Measurements from ENCODE around the gene DMXL1.

DMXL1 gene

GRCh38 chr5:119070828-119071560, at the start of gene DMXL1:
TSS of gene DMXL1 (plus strand) at chr5:119071087. CDS start at chr5:119071570, 483 bp downstream.
- TF ChIP-seq CTCF (conservative IDR thresholded peaks at IDR 0.05; ENCODE audit: low read depth, low read length), result no peak
- peak within 1 kb of the TSS; percentile 90 for H3K4me3 ChIP-seq (ENCODE audit: low read length)
- peak; percentile 98 for DNase-seq (ENCODE audit: low read depth)

GRCh38 chr5:119021149-119021732, 49.6 kb upstream of the DMXL1 start:
- TF ChIP-seq CTCF (conservative IDR thresholded peaks at IDR 0.05; ENCODE audit: low read depth, low read length), result no peak

GRCh38 chr5:119022017-119022745, 48.7 kb upstream of the DMXL1 start:
- peak; percentile 59 for TF ChIP-seq CTCF (conservative IDR thresholded peaks at IDR 0.05; ENCODE audit: low read depth, low read length)
- H3K4me3 ChIP-seq (ENCODE audit: low read length), result no peak overlapping the region
- peak; percentile 17 for DNase-seq (ENCODE audit: low read depth)

More at GRCh38 chr5:119021149-119021732, 49.6 kb upstream of the DMXL1 start:
- no peak overlapping the region for H3K4me3 ChIP-seq (ENCODE audit: low read length)
- DNase-seq (ENCODE audit: low read depth), result no peak

- TF ChIP-seq CTCF (conservative IDR thresholded peaks at IDR 0.05; ENCODE audit: low read depth, low read length), result no peak
- H3K4me3 ChIP-seq (ENCODE audit: low read length), result no peak overlapping the region
Measured at GRCh38 chr5:119022773-119023172, 48.1 kb upstream of the DMXL1 start.

GRCh38 chr5:119028575-119028974, 42.3 kb upstream of the DMXL1 start:
- TF ChIP-seq CTCF (conservative IDR thresholded peaks at IDR 0.05; ENCODE audit: low read depth, low read length), result no peak
- no peak overlapping the region for H3K4me3 ChIP-seq (ENCODE audit: low read length)
- DNase-seq (ENCODE audit: low read depth), result no peak

More at GRCh38 chr5:119022773-119023172, 48.1 kb upstream of the DMXL1 start:
- no peak for DNase-seq (ENCODE audit: low read depth)

- TF ChIP-seq CTCF (conservative IDR thresholded peaks at IDR 0.05; ENCODE audit: low read depth, low read length), result no peak
- no peak overlapping the region for H3K4me3 ChIP-seq (ENCODE audit: low read length)
- no peak for DNase-seq (ENCODE audit: low read depth)
Measured at GRCh38 chr5:119031011-119031886, 39.6 kb upstream of the DMXL1 start.

All from retinal pigment epithelial cell (primary cell).